Parietal lobe (tissue), 2 donors: Measurements from ENCODE around the gene GNRHR. TPM values are rescaled to one million over a fixed set of nuclear protein-coding genes. Genes with fewer than 3 reads are reported as not detected.

Experiments used
- small RNA-seq: library from RNA; depleted of rRNA; stranded (forward); fragments of <200 nt; gene quantifications from one replicate; pipeline ENCODE3, GENCODE V24; 2014; ENCODE audit warnings: low replicate concordance
- total RNA-seq: library from RNA; depleted of rRNA; stranded (reverse); fragments of >200 nt; gene quantifications from one replicate; pipeline ENCODE4 v1.2.3, GENCODE V29; 2014

GNRHR gene, protein sequence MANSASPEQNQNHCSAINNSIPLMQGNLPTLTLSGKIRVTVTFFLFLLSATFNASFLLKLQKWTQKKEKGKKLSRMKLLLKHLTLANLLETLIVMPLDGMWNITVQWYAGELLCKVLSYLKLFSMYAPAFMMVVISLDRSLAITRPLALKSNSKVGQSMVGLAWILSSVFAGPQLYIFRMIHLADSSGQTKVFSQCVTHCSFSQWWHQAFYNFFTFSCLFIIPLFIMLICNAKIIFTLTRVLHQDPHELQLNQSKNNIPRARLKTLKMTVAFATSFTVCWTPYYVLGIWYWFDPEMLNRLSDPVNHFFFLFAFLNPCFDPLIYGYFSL
- total RNA-seq = not detected

DNA sequence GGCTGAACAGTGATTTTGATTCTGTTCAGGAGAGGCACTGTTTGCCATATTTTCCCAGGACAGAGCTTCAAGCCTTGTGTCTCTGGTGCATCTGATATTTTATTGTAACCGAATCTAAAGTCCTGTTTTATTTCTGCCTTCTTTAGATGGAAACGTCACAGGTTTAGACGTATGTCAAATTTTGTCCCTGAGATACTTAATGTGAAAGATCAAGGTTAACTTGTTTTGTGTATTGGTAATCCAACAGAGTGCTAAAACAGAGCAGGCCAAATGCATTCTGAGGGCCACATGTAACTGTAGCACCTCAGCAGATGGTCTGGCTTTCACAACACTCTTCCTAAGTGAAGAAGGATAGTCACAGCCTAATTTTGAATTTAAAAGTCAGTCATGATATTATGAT is at the start of gene GNRHR:
Gene GNRHR, minus strand, starts transcription at position 101 of the 400 bp plus-strand sequence. Its CDS starts 53 bp downstream, at position 48.

DNA sequence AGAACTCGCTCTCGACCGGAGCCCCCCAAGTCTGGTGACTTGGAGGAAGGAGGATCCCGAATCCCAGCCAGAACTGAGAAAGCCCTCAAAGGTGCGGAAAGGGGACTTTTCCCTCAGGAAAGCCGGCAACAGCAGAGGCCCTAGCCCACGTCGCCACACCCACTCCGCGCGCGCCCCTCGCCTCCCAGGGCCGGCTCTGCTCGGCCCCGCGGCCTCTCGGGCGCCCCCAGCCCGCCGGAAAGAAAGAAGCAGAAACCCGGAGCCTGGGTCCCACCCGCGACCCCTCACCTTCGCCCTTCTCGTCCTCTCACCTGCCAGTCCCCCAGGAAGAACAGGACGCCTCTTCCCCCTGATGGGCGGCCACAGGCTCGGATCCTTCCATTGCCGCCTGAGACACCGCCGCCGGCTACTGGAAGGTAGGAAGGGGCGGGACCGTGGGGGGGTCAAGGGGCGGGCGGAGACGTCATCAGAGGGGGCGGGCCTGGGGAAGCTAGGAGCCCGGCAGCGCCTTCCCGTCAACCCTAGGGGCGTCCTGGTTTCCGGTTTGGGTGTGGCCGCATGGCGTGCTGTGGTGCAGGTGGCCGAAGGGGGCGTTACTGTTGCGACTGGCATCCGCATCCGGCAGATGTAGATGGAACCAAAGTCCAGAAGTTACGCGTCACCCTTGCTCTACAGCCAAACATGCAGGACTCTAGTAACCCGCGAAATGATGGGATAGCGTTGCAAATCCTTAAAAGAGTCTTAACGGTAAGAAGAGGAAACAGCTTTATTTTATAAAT is 53.3 kb downstream of the GNRHR start, which contains the start of gene UBA6:
Gene UBA6, minus strand, starts transcription at position 418 of the 779 bp plus-strand sequence. Its CDS starts 36 bp downstream, at position 382.

Small RNAs within 50 kb of the gene (small RNA-seq; reads per million reads assigned to genes)
- gene RF00091 = not detected

Other genes with a start within 250 kb of the GNRHR start
- 55.1 TPM for gene CENPC, start 208.9 kb downstream of the GNRHR start, total RNA-seq
- not detected for gene STAP1, start 195.7 kb downstream of the GNRHR start, total RNA-seq
- 148 TPM for gene UBA6, start 53.2 kb downstream of the GNRHR start, total RNA-seq
- gene TMPRSS11D, start 129.6 kb upstream of the GNRHR start, total RNA-seq = not detected
- gene TMPRSS11A, start 209.1 kb upstream of the GNRHR start, total RNA-seq = not detected